Liver (tissue), 3 donors: Measurements from ENCODE around the gene PRAME.

Source experiments
- CTCF ChIP-seq: fragments of 150-350 bp; IDR thresholded peaks from 2 replicates; pipeline ENCODE4 v1.5.1; 2017; ENCODE audit warnings: improper control_type of control experiment, low read depth, low read length; ENCODE audit not compliant: missing input control
- GABPA ChIP-seq, 2 donors: IDR thresholded peaks in 1 of 2; conservative IDR thresholded peaks in 1 of 2; 2 replicates each; pipeline ENCODE4 v1.6.1; 2016; ENCODE audit warnings: antibody characterized with exemption in 2 of 2, mild to moderate bottlenecking in 1 of 2, moderate library complexity in 1 of 2
- REST ChIP-seq: IDR thresholded peaks from 2 replicates; pipeline ENCODE4 v1.6.1; 2016; ENCODE audit warnings: antibody characterized with exemption, mild to moderate bottlenecking
- TAF1 ChIP-seq: conservative IDR thresholded peaks from 2 replicates; pipeline ENCODE4 v1.6.1; 2016; ENCODE audit warnings: antibody characterized with exemption, mild to moderate bottlenecking
- YY1 ChIP-seq: IDR thresholded peaks from 2 replicates; pipeline ENCODE4 v1.6.1; 2016; ENCODE audit warnings: antibody characterized with exemption, mild to moderate bottlenecking
- donor health status: healthy.
- donor health status: healthy.

- no peak for TF ChIP-seq CTCF
- TF ChIP-seq REST, result no peak
- no peak for TF ChIP-seq YY1
- no peak for TF ChIP-seq TAF1
- no peak for TF ChIP-seq GABPA (IDR thresholded peaks at IDR 0.05 in 1 of 2, conservative IDR thresholded peaks at IDR 0.05 in 1 of 2)
Observed at GRCh38 chr22:22521631-22522030, 37.4 kb downstream of the PRAME start.
